Colonic mucosa (tissue), 4 donors: ENCODE data around the gene ATAD2B. TPM values are rescaled to one million over a fixed set of nuclear protein-coding genes. Genes with fewer than 3 reads are reported as not detected.

Experiments used
- DNase-seq: peaks from one replicate; pipeline ENCODE4 v3.0.0-alpha.2; 2020
- H3K27ac ChIP-seq: fragments of 200-600 bp; one replicate; pipeline ENCODE4 v1.8.0; 2021
- H3K27me3 ChIP-seq: fragments of 200-600 bp; one replicate; pipeline ENCODE4 v1.8.0; 2021
- H3K36me3 ChIP-seq: fragments of 200-600 bp; one replicate; pipeline ENCODE4 v1.8.0; 2021
- H3K4me1 ChIP-seq: fragments of 200-600 bp; one replicate; pipeline ENCODE4 v1.8.0; 2021; ENCODE audit warnings: mild to moderate bottlenecking
- H3K4me3 ChIP-seq: fragments of 200-600 bp; one replicate; pipeline ENCODE4 v1.8.0; 2021
- H3K9ac ChIP-seq, 2 donors: one replicate each; pipeline ENCODE4 v1.7.0; 2013; ENCODE audit warnings: control low read depth in 2 of 2, low read depth in 2 of 2, low read length in 2 of 2
- H3K9me3 ChIP-seq: fragments of 200-600 bp; one replicate; pipeline ENCODE4 v1.8.0; 2021
- intact Hi-C: fragments of 100-400 bp; cut with DNase I; formaldehyde crosslinking; loops from one replicate; pipeline ENCODE4 v1.14.1; 2022
- total RNA-seq, 2 donors: library from RNA; stranded (reverse); fragmentation: NEBNext Ultra II Directional in 1 of 2; extraction: Animal tissue kit (Norgen Biotek cat#: 25700) in 1 of 2; gene quantifications; one replicate each; pipeline ENCODE4 v1.2.1, GENCODE V29; 2021
- TF ChIP-seq, protein P1 (sequence below): fragments of 200-600 bp; IDR thresholded peaks from one replicate; pipeline ENCODE4 v1.8.0; 2022; ENCODE audit warnings: antibody characterized with exemption, mild to moderate bottlenecking
- donor health status: healthy.
- donor health status: DM: no; HTN: no; CAD: no.
- donor health status: DM: no; HTN: no; CAD: no.

Gene ATAD2B
- total RNA-seq, 2 donors from 2014 or later, result 19.2 to 21.7 TPM

GRCh38 chr2:23803965-23804542, 122.9 kb downstream of the ATAD2B start:
- TF ChIP-seq, protein P1, sequence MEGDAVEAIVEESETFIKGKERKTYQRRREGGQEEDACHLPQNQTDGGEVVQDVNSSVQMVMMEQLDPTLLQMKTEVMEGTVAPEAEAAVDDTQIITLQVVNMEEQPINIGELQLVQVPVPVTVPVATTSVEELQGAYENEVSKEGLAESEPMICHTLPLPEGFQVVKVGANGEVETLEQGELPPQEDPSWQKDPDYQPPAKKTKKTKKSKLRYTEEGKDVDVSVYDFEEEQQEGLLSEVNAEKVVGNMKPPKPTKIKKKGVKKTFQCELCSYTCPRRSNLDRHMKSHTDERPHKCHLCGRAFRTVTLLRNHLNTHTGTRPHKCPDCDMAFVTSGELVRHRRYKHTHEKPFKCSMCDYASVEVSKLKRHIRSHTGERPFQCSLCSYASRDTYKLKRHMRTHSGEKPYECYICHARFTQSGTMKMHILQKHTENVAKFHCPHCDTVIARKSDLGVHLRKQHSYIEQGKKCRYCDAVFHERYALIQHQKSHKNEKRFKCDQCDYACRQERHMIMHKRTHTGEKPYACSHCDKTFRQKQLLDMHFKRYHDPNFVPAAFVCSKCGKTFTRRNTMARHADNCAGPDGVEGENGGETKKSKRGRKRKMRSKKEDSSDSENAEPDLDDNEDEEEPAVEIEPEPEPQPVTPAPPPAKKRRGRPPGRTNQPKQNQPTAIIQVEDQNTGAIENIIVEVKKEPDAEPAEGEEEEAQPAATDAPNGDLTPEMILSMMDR, result no peak
- Histone ChIP-seq H3K27ac (no peak overlapping the region), H3K9ac (no peak overlapping the region), H3K36me3 (no peaks in the 10 kb centered on the region), H3K27me3 (no peaks in the 10 kb centered on the region), H3K4me1 (no peaks in the 10 kb centered on the region), H3K9me3 (no peaks in the 10 kb centered on the region), H3K4me3 (no peak overlapping the region)
- intact Hi-C loops, result no loop called here
- no peak for DNase-seq

DNA sequence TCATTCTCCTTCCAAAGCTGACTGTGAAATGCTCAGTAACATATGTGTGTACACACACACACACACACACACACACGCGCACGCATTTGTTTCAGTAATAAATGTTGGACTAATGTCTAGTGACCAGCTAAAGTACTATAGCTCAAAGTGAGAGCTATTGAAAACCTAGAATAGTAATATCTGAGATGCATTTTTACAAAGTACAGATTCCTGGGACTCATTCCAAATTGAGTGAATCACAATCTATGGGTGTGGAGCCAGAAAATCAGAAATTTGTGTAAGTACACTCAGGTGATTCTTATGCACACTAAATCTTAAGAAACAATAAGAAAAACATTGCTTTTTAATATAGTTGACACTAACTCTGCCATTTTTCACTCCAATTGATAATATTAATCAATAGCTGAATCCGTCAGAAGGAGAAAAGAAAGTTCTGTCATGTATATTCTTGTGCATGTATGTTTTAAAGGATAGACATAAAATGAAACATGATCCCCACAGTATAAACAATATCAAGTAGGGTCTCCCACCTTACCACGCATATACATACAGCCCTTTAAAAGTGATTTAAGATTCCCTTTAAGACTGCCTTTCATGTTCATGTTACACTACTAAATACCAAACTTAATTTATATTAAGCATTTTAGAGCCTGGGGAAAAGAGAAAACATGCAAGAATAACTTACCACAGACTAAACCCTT, 123.5 kb downstream of the ATAD2B start:
- intact Hi-C loops, result no loop called here
- H3K4me3 ChIP-seq, result no peak overlapping the region
- no peak for DNase-seq
- H3K36me3 ChIP-seq, result no peaks in the 10 kb centered on the region
- H3K27ac ChIP-seq, result no peak overlapping the region
- no peaks in the 10 kb centered on the region for H3K4me1 ChIP-seq
- TF ChIP-seq, protein P1, result no peak
- no peak overlapping the region for H3K9ac ChIP-seq
- H3K9me3 ChIP-seq, result no peaks in the 10 kb centered on the region
- no peaks in the 10 kb centered on the region for H3K27me3 ChIP-seq

DNA sequence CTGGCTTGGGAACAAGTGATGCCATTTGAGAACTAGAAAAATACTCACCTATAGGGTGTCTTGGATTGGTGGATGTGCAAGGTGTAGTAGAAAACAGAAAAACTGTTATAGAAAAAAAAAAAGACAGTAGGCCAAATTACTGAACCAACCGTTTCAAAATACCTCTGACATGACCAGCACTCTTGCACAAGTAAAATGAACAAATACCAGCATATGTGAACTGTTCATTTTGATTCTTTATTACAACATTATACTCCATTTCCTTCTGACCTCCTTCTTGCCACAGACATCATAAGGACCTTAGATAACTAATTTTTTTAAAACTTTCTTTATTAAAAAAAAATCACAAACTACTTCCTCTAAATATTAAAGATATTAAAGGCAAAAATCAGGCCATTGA, 125.5 kb downstream of the ATAD2B start:
- no peaks in the 10 kb centered on the region for H3K9me3 ChIP-seq
- intact Hi-C loops, result no loop called here
- TF ChIP-seq, protein P1, result no peak
- H3K27ac ChIP-seq, result no peak overlapping the region
- H3K36me3 ChIP-seq, result no peaks in the 10 kb centered on the region
- no peak overlapping the region for H3K4me3 ChIP-seq
- no peak overlapping the region for H3K9ac ChIP-seq
- H3K27me3 ChIP-seq, result no peaks in the 10 kb centered on the region
- no peak for DNase-seq
- H3K4me1 ChIP-seq, result no peaks in the 10 kb centered on the region

GRCh38 chr2:23794234-23794633, 132.7 kb downstream of the ATAD2B start:
- no peaks in the 10 kb centered on the region for H3K9me3 ChIP-seq
- no peaks in the 10 kb centered on the region for H3K27me3 ChIP-seq
- no peak for DNase-seq
- no peaks in the 10 kb centered on the region for H3K36me3 ChIP-seq
- H3K4me1 ChIP-seq, result no peaks in the 10 kb centered on the region
- no peak overlapping the region for H3K27ac ChIP-seq
- H3K4me3 ChIP-seq, result no peak overlapping the region
- H3K9ac ChIP-seq, result no peak overlapping the region
- TF ChIP-seq, protein P1, result no peak
- intact Hi-C loops, result no loop called here

DNA sequence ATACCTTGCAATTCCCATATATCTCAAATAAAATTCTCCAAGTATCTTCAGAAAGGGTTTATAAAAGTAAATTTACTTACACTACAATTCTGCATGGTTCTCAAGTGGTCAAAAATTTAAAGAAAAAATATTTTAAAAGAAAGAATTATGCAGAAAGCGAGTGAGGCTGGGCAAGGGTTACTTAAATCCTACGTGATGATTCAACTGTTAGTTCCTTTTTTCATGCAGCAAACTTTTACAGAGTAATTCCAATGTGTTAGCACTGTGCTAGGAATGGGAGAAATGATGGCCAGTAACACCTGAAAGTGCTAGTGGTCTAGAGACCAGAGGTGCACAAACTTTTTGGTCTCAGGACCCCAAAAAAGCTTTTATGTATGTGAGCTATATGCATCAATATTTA, 133.4 kb downstream of the ATAD2B start:
- intact Hi-C loops, result no loop called here
- DNase-seq, result no peak
- Histone ChIP-seq H3K4me1 (no peaks in the 10 kb centered on the region), H3K27me3 (no peaks in the 10 kb centered on the region), H3K27ac (no peak overlapping the region), H3K4me3 (no peak overlapping the region), H3K36me3 (no peaks in the 10 kb centered on the region), H3K9me3 (no peaks in the 10 kb centered on the region), H3K9ac (no peak overlapping the region)
- TF ChIP-seq, protein P1, result no peak
